BE2C (cell line): ENCODE measurements around the gene MGAT4B.
A peak's percentile ranks its signal among the peaks of the same experiment; 100 is the strongest.

Source experiments
- DNase-seq: peaks from one replicate; pipeline ENCODE4 v3.0.0-alpha.2; 2020
- H3K27me3 ChIP-seq: fragments of 250-450 bp; sonication (Bioruptor Pico); 2 replicates; pipeline ENCODE4 v1.5.1; 2020; ENCODE audit warnings: mild to moderate bottlenecking
- H3K36me3 ChIP-seq: fragments of 250-450 bp; sonication (Bioruptor Pico); 2 replicates; pipeline ENCODE4 v1.5.1; 2020; ENCODE audit warnings: mild to moderate bottlenecking
- H3K4me1 ChIP-seq: fragments of 250-450 bp; sonication (Bioruptor Pico); 2 replicates; pipeline ENCODE4 v1.5.1; 2020
- H3K4me3 ChIP-seq: 2 replicates; pipeline ENCODE4 v1.5.1; 2011; ENCODE audit warnings: low read depth, low read length
- H3K9me3 ChIP-seq: fragments of 250-450 bp; sonication (Bioruptor Pico); 2 replicates; pipeline ENCODE4 v1.5.1; 2020
- TF ChIP-seq, protein P1 (sequence below): IDR thresholded peaks from 2 replicates; pipeline ENCODE4 v1.5.1; 2012; ENCODE audit warnings: mild to moderate bottlenecking, low read depth, low read length

Gene MGAT4B

DNA sequence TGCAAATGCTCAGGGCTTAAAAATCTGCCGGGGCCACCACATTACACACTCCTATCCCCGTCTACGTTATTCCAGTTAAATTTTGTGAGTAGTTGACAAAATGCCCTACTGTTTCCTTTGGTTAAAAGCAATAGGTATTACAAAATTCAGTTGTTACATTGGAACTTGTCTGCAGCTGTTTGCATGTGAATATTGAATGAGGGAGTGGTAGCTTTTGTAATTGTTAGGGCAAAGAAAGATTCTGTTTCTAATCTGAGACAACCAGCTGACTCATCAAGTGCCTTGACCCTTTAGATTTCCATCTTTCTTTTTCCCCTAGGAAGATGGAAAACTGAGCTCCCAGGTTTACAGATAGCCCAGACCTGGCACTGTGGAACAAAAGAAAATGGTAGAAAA lies 43.9 kb downstream of the MGAT4B start:
- Histone ChIP-seq H3K4me1 (peaks cover 30% of the 10 kb centered on the region), H3K4me3 (no peak overlapping the region)
- DNase-seq = no peak

DNA sequence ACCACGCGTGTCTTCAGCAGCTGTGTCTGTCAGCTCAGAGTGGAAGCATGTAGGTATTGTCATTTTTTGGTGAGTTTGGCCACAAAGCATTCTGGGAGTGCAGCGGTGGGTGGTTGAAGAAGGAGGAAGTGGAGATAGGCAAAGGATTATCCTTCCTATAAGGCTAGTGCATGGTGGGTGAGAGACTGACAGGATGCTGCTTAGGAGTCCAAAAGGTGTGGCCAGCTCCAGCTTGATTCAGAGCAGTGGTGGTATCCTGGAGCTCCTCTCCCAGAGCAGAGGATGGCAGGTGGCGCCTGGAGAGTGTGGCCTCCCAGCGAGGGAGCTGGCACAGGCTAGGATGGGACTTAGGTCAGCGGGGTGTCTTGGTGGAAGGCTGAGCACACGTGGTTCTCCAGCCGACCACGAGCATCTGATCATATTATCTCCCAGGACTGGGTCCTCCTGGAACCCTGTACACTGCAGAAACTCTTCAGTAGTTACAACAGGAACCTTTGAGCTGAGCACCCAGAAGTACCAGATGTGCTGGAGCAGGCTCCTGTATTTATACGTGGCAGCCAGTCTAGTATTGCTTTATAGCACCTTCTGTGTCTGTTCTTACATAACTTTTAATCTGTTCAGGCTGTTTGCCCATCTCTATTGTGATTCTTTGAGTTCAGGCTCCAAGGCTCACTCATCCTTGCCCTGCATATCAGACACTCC lies 44.4 kb downstream of the MGAT4B start:
- Histone ChIP-seq H3K36me3 (peaks cover 20% of the 10 kb centered on the region), H3K27me3 (no peaks in the 10 kb centered on the region), H3K9me3 (no peaks in the 10 kb centered on the region), H3K4me1 (peaks cover 30% of the 10 kb centered on the region), H3K4me3 (no peak overlapping the region)
- DNase-seq = peak; percentile 57
- TF ChIP-seq, protein P1, sequence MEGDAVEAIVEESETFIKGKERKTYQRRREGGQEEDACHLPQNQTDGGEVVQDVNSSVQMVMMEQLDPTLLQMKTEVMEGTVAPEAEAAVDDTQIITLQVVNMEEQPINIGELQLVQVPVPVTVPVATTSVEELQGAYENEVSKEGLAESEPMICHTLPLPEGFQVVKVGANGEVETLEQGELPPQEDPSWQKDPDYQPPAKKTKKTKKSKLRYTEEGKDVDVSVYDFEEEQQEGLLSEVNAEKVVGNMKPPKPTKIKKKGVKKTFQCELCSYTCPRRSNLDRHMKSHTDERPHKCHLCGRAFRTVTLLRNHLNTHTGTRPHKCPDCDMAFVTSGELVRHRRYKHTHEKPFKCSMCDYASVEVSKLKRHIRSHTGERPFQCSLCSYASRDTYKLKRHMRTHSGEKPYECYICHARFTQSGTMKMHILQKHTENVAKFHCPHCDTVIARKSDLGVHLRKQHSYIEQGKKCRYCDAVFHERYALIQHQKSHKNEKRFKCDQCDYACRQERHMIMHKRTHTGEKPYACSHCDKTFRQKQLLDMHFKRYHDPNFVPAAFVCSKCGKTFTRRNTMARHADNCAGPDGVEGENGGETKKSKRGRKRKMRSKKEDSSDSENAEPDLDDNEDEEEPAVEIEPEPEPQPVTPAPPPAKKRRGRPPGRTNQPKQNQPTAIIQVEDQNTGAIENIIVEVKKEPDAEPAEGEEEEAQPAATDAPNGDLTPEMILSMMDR = no peak

More for the DNA sequence above, 43.9 kb downstream of the MGAT4B start:
- no peaks in the 10 kb centered on the region for H3K9me3 ChIP-seq
- no peaks in the 10 kb centered on the region for H3K27me3 ChIP-seq
- TF ChIP-seq, protein P1 = no peak
- H3K36me3 ChIP-seq = peaks cover 25% of the 10 kb centered on the region

DNA sequence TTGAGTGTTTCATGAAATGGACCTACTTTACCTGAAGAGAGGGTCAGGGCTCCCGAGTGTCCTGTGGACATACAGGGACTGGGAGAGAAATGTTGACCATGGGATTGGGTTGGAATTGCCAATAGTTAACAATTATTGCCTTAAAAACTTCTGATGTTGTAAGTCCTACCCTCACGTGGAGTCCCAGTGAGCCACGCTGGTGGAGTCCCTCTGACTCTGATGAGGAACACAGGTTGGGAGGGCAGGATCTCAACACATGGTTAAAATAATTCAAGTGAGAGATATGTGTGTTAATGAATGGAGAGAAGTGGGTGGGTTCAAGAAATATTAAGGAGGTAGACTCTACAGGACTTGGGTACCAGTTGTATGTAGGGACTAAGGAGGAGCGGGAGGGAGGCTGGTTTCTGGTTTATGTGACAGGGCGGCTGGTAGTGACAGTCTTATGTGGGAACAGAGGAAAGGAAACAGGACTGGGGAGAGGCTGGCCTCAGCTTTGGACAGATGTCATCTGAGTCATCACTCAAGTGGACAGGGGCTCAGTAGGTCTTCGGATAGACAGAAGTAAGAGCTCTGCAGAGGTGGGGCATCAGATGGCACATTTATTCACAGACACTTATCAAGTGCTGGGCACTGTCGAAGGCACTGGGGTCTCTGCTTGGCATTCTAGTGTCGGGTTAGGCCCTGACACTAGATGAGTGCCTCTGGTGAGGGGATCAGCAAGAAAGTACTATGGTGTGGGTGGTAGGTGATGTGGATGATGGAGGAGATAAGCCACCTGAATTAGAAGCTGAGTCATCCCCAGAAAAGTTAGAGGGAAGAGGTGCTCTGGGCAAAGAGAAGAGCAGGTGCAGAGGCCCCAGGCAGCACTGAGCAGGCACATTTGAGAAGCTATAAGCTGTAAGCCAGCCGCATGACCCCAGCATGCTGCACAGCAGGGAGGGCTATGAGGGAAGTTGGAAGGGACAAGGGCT lies 46.8 kb downstream of the MGAT4B start:
- no peaks in the 10 kb centered on the region for H3K36me3 ChIP-seq
- H3K9me3 ChIP-seq = no peaks in the 10 kb centered on the region
- TF ChIP-seq, protein P1 = no peak
- H3K4me1 ChIP-seq = peaks cover 18% of the 10 kb centered on the region
- DNase-seq = no peak
- no peaks in the 10 kb centered on the region for H3K27me3 ChIP-seq
- no peak overlapping the region for H3K4me3 ChIP-seq

DNA sequence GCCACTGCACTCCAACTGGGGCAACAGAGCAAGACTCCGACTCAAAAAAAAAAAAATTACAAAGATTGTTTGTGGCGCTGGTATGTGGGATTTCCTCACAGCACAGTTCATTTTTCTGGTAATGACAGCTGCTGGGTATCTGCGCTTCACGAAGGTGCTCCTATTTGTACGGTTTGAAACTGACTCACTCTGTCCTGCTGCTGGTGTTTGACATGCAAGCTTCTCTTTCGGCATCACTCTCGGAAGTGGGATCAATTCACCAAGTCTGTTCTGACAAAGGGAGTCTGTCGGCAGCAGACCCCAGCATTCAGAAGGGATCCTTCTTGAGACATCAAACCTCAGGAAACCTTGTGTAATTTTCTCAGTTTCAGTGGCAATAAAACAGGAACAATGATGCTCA lies 47.7 kb downstream of the MGAT4B start:
- Histone ChIP-seq H3K9me3 (no peaks in the 10 kb centered on the region), H3K4me3 (no peak overlapping the region), H3K27me3 (no peaks in the 10 kb centered on the region), H3K36me3 (no peaks in the 10 kb centered on the region), H3K4me1 (peaks cover 18% of the 10 kb centered on the region)
- DNase-seq = no peak
- TF ChIP-seq, protein P1 = no peak

DNA sequence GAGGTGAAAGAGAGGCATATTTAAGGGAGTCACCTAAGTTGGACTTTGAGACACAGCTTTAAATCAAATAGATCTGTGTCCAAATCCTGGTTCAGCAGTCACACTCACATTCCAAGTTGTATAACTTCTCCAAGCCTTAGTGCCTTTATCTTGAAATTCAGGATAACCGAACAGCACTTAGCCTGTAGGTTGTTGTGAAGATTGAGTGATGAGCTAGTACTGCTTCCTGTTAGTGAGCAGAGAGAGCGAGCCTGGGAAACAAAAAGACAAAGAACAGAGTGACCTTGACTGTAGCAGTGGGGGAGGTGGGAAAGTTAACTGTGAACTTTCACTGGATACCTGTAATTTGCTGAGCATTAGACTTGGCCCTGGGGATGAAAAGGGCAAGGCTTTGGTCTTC lies 51.6 kb downstream of the MGAT4B start:
- H3K9me3 ChIP-seq = no peaks in the 10 kb centered on the region
- H3K4me3 ChIP-seq = no peak overlapping the region
- TF ChIP-seq, protein P1 = no peak
- no peaks in the 10 kb centered on the region for H3K27me3 ChIP-seq
- DNase-seq = no peak
- peaks cover 8% of the 10 kb centered on the region for H3K4me1 ChIP-seq
- H3K36me3 ChIP-seq = no peaks in the 10 kb centered on the region; the same call in 1 of the 2 replicates

DNA sequence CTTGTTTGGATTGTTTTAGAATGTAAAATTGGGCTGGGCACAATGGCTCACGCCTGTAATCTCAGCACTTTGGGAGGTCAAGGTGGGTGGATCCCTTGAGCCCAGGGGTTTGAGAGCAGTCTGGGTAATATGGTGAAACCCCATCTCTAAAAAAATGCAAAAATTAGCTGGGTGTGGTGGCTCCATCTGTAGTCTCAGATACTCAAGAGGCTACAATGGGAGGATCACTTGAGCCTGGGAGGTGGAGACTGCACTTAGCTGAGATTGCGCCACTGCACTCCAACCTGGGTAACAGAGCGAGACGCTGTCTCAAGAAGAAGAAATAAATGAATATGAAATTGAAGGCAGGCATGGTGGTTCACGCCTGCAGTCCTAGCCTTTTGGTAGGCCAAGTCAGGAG lies 52.7 kb downstream of the MGAT4B start:
- TF ChIP-seq, protein P1 = no peak
- H3K36me3 ChIP-seq = no peaks in the 10 kb centered on the region; the same call in none of the 2 replicates

More for the DNA sequence above, 52.7 kb downstream of the MGAT4B start:
- Histone ChIP-seq H3K4me1 (peaks cover 4% of the 10 kb centered on the region), H3K9me3 (no peaks in the 10 kb centered on the region), H3K4me3 (no peak overlapping the region), H3K27me3 (no peaks in the 10 kb centered on the region)
- no peak for DNase-seq
